SK-N-SH (cell line): Measurements from ENCODE around the gene CCR3.

Experiments used
- CTCF ChIP-seq: fragments of 200-600 bp; sonication (generic); IDR thresholded peaks from 2 replicates; pipeline ENCODE4 v1.6.1; 2017; ENCODE audit warnings: antibody characterized with exemption, mild to moderate bottlenecking, moderate library complexity
- EP300 ChIP-seq, 2 experiments: IDR thresholded peaks; 2 replicates each; pipeline versions ENCODE4 v1.4.0 to v1.6.1; 2012; ENCODE audit warnings: borderline replicate concordance in 1 of 2, low read depth in 1 of 2, low read length in 1 of 2
- USF1 ChIP-seq: IDR thresholded peaks from 2 replicates; pipeline ENCODE4 v1.4.0; 2012; ENCODE audit warnings: low read depth, borderline replicate concordance
- YY1 ChIP-seq: IDR thresholded peaks from 2 replicates; pipeline ENCODE4 v1.4.0; 2012; ENCODE audit warnings: low read depth, mild to moderate bottlenecking

- TF ChIP-seq EP300 (IDR thresholded peaks at IDR 0.05; ENCODE audit: borderline replicate concordance in 1 of 2, low read depth in 1 of 2, low read length in 1 of 2) = no peak
- no peak for TF ChIP-seq CTCF
- no peak for TF ChIP-seq USF1
- TF ChIP-seq YY1 = no peak
These were observed 38.6 kb upstream of the CCR3 start for GRCh38 chr3:46203681-46204080.
